Progenitor cell of endocrine pancreas (in vitro differentiated cells): ENCODE data around the gene HOXC11. TPM values are rescaled to one million over a fixed set of nuclear protein-coding genes. Genes with fewer than 3 reads are reported as not detected.

Source experiments
- DNase-seq: peaks from one replicate; pipeline ENCODE4 v3.0.0; 2021; ENCODE audit warnings: low spot score; ENCODE audit not compliant: unreplicated experiment
- H3K27ac Mint-ChIP-seq: 2 replicates; pipeline ENCODE4 v1.8.0; 2021; ENCODE audit warnings: mild to moderate bottlenecking, moderate library complexity, mixed read lengths
- H3K27me3 Mint-ChIP-seq: 2 replicates; pipeline ENCODE4 v1.8.0; 2021; ENCODE audit warnings: mixed read lengths
- H3K36me3 Mint-ChIP-seq: 2 replicates; pipeline ENCODE4 v1.8.0; 2022; ENCODE audit warnings: mixed read lengths; ENCODE audit not compliant: insufficient read depth
- H3K4me1 Mint-ChIP-seq: 2 replicates; pipeline ENCODE4 v1.8.0; 2021; ENCODE audit warnings: low read depth, mixed read lengths
- H3K4me3 Mint-ChIP-seq: 2 replicates; pipeline ENCODE4 v1.8.0; 2021; ENCODE audit warnings: low read depth, mild to moderate bottlenecking, moderate library complexity, mixed read lengths
- H3K9me3 Mint-ChIP-seq: 2 replicates; pipeline ENCODE4 v1.8.0; 2021; ENCODE audit warnings: low read depth, mixed read lengths
- microRNA-seq: library from miRNA; unstranded; fragments of <30 nt; microRNA quantifications from one replicate; pipeline ENCODE4 v1.1.0, GENCODE V29; 2020; ENCODE audit warnings: borderline number of aligned reads; ENCODE audit not compliant: unreplicated experiment
- total RNA-seq: library from RNA; stranded (reverse); gene quantifications from 2 replicates; pipeline ENCODE4 v1.2.1, GENCODE V29; 2021
- TF ChIP-seq, protein P1 (sequence below): fragments of 200-600 bp; sonication (generic); IDR thresholded peaks from one replicate; pipeline ENCODE4 v1.5.0; 2021; ENCODE audit warnings: antibody characterized with exemption, mild to moderate bottlenecking; ENCODE audit not compliant: unreplicated experiment

HOXC11 gene
- total RNA-seq, 1 donor from 2014 or later: not detected

DNA sequence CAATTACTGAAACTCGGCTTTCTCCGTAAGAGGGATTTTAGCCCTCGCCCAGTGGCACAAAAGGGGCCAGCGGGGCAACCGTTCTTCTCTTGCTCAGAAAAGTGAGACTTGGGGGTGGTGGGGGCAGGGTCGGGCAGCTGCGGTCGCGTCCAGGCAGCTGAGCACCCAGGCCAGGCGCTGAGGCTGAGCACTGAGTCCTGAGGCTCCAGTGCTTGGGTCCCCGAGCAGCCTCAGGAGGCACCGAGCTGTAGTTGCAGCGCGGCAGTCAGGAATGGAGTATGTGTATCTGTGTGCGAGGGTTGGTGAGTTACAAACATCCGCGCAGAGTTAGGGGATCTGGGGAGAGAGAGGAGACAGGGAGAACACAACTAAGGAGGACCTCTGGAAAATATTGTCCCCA lies 51.2 kb downstream of the HOXC11 start:
- Mint-ChIP-seq H3K4me3 (no peak overlapping the region), H3K27me3 (peaks cover 97% of the 10 kb centered on the region), H3K36me3 (no peaks in the 10 kb centered on the region), H3K9me3 (no peaks in the 10 kb centered on the region), H3K4me1 (peaks cover 2% of the 10 kb centered on the region), H3K27ac (no peak overlapping the region)
- no peak for DNase-seq
- TF ChIP-seq, protein P1, sequence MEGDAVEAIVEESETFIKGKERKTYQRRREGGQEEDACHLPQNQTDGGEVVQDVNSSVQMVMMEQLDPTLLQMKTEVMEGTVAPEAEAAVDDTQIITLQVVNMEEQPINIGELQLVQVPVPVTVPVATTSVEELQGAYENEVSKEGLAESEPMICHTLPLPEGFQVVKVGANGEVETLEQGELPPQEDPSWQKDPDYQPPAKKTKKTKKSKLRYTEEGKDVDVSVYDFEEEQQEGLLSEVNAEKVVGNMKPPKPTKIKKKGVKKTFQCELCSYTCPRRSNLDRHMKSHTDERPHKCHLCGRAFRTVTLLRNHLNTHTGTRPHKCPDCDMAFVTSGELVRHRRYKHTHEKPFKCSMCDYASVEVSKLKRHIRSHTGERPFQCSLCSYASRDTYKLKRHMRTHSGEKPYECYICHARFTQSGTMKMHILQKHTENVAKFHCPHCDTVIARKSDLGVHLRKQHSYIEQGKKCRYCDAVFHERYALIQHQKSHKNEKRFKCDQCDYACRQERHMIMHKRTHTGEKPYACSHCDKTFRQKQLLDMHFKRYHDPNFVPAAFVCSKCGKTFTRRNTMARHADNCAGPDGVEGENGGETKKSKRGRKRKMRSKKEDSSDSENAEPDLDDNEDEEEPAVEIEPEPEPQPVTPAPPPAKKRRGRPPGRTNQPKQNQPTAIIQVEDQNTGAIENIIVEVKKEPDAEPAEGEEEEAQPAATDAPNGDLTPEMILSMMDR: no peak

DNA sequence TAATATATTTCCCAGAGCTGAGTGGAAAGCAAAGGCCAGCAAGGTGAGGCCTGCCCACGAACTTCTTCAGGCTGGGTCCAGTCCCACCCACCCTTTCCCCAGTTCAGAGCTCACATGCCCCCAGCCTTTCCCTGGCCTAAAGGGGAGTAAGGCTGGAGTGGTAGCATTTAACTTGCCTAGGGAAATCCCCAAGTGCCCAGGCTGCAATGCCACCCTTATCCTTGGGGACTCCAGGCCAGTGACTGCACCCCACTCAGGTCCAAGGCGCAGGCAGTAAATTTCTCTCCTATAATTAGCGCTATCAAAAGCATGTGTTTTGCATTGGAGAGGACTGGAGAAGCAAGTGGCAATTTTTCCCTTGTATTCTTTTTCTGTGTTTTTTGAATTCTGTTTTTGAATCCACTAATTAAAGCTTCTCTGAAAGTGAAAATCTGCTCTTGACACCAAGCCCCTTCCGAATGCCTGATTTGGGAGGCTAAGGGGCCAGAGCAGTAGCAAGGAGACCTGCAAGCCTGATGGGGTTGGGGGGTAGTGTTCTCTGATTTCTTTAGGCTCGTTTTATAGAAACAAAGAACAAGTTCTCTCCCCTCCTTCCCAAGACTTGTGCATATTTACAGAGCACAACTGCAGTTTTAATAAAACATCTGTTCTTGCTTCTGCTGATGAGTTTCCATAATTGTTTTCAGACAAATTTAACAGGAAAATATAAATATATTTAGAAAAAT lies 51.8 kb downstream of the HOXC11 start:
- no peak for DNase-seq
- Mint-ChIP-seq H3K9me3 (no peaks in the 10 kb centered on the region), H3K4me3 (no peak overlapping the region), H3K27ac (no peak overlapping the region), H3K4me1 (peaks cover 6% of the 10 kb centered on the region), H3K36me3 (no peaks in the 10 kb centered on the region), H3K27me3 (peaks cover 96% of the 10 kb centered on the region)
- TF ChIP-seq, protein P1: no peak

DNA sequence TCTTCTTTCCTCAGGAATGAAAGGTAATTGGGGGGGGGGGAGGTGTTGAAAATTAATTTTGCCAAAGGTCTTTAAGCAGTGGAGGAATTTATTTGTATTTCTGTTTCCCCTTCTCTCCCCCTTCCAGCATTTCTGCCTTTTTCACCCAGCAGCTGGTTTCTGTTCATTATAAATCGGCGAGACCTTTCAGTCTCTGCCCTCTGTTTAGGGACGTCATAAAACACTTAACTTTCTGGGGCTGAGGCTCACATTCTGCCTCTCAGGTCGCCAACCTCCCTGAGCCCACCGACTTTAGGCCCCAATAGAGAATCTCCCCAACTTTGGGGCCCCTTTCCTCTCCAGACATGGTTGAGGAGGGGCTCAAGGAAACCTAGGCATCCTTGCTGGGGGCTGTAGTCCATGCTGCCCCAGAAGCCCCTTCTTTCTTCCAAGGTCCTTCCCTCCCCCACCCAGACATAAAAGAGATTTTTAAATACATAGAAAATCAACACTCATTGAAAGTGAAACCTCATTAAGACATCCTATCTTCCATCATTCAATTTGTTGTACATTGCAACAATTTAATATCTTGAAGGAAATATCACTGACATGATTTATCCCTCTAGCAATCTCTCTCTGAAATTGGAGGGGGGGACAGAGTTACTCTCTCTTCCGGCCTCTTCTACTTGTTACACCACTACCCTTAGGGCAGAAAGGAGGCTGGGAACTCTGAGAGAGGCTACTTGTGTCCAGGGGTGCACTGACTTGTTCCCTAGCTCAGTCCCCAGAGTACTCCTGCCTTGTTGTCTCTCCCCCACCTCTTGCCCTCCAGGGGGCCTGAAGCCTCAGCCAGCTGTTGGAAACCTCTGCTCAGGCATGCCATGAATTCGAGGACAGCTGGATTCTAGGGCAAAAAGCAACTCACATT lies 52.8 kb downstream of the HOXC11 start:
- no peaks in the 10 kb centered on the region for H3K9me3 Mint-ChIP-seq
- peaks cover 9% of the 10 kb centered on the region for H3K4me1 Mint-ChIP-seq
- no peak for DNase-seq
- no peak overlapping the region for H3K4me3 Mint-ChIP-seq
- H3K27me3 Mint-ChIP-seq: peaks cover 95% of the 10 kb centered on the region
- TF ChIP-seq, protein P1: no peak
- no peaks in the 10 kb centered on the region for H3K36me3 Mint-ChIP-seq
- no peak overlapping the region for H3K27ac Mint-ChIP-seq

DNA sequence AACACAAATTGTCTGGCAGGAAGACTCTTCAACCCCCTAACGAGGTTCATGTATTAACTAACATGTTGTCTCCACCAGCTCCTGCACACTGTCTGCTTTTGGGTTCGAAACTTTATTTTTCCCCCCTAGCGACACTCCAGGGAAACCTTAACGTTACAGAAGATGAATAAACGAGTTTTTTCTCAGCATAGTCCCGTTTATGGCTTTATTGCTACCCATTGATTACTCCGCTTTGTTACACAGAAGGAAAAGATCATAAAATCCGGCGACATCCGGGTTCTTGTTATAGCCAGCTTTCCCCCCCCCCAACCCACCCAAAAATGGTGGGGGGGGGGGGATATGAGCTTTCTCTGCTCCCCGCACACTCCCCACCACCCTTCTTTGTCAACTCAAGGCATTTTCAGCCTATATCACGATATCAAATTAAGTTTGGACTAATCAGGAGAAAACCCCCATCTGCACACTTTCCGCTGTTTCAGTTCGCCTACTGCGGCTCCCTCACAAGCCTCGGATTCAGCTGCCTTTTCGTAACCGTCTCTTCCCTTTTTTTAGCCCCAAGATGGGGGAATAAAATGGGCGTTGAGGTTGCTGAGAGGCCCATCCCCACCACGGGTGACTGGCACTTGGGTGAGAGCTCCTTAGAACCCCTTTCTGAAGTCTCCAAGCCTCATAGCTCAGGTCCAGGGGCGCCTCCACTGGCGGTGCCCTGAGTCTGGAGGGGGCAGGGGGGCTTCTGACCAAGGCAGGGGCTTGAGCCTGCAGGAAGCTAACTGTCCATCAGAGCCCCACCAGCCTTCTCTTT lies 53.9 kb downstream of the HOXC11 start:
- Mint-ChIP-seq H3K27ac (peak overlapping the region; percentile 71), H3K4me1 (peaks cover 12% of the 10 kb centered on the region)

More for the DNA sequence above, 53.9 kb downstream of the HOXC11 start:
- DNase-seq: no peak
- Mint-ChIP-seq H3K36me3 (no peaks in the 10 kb centered on the region), H3K9me3 (no peaks in the 10 kb centered on the region), H3K4me3 (no peak overlapping the region), H3K27me3 (peaks cover 95% of the 10 kb centered on the region)
- TF ChIP-seq, protein P1: no peak

Small RNAs within 50 kb of the gene (microRNA-seq; reads per million reads assigned to microRNA genes)
- not detected for gene MIR196A2

Other genes with a start within 250 kb of the HOXC11 start
- gene CALCOCO1, start 245.7 kb upstream of the HOXC11 start, total RNA-seq: 89.5 and 101 TPM in 2 replicates
- gene CISTR, start 221.1 kb upstream of the HOXC11 start, total RNA-seq: 0.58 TPM in 1 of 2 replicates, not detected in the other
- not detected in 2 replicates for gene HOXC13, start 34.3 kb upstream of the HOXC11 start, total RNA-seq
- gene HOXC12, start 18.2 kb upstream of the HOXC11 start, total RNA-seq: not detected in 2 replicates
- gene HOTAIR, start 1.8 kb downstream of the HOXC11 start, total RNA-seq: not detected in 2 replicates
- gene HOXC10, start 12.0 kb downstream of the HOXC11 start, total RNA-seq: not detected in 2 replicates
- not detected in 2 replicates for gene HOXC9, start 27.0 kb downstream of the HOXC11 start, total RNA-seq
- gene HOXC8, start 35.9 kb downstream of the HOXC11 start, total RNA-seq: not detected in 2 replicates
- gene HOXC6, start 55.3 kb downstream of the HOXC11 start, total RNA-seq: 0.17 and 0.27 TPM in 2 replicates
- gene HOXC5, start 59.9 kb downstream of the HOXC11 start, total RNA-seq: 2.7 and 4.6 TPM in 2 replicates
- gene HOXC4, start 80.7 kb downstream of the HOXC11 start, total RNA-seq: 19.6 and 19.8 TPM in 2 replicates
- 53.1 and 57.6 TPM in 2 replicates for gene SMUG1, start 215.9 kb downstream of the HOXC11 start, total RNA-seq